Measurements from ENCODE around the gene IGF1R. TPM values are rescaled to one million over a fixed set of nuclear protein-coding genes. Genes with fewer than 3 reads are reported as not detected.
A peak's percentile ranks its signal among the peaks of the same experiment; 100 is the strongest.

Gene IGF1R
- total and polyA plus RNA-seq, 2 of the 13 experiments (the other 11 are each of a cell fraction or from before 2014, with no cell fraction given) = 15.9 to 18.4 TPM

- TF ChIP-seq RCOR2 (CRISPR knock-in tag; IDR thresholded peaks at IDR 0.05) = no peak
- TF ChIP-seq SIN3A (IDR thresholded peaks at IDR 0.05; ENCODE audit: borderline replicate concordance, low read depth, low read length) = no peak
- no peak for TF ChIP-seq ZNF841 (CRISPR knock-in tag; IDR thresholded peaks at IDR 0.05; ENCODE audit: borderline replicate concordance)
- no peak for TF ChIP-seq SRSF1 (optimal IDR thresholded peaks at IDR 0.05; ENCODE audit: low read depth, low read length)
Observed at GRCh38 chr15:98760975-98761374, 112.6 kb downstream of the IGF1R start (continued).

DNA sequence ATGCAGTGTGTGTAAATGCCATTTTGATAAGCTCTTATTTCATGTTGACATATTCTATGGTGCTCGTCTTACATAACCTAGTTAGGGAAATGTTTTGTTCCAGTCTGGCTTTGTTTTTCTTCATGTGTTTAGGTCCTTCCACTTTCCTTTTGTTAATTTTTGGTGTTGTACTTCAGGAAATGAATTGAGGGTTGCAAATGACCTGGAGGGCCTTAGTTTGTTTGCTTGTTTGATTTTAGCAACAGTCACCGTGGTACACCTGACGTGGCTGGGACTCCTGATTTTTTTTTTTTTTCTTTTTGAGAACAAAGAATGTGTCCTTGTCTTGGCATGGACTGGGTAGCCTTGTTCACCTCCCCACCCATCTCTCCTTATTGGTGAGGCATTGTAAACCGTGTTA is 114.8 kb downstream of the IGF1R start:
- in situ Hi-C loops (cut with HindIII; ENCODE audit: extremely low pct_ligation_motif_present, low pct_unique_long_range_greater_than_20kb) (no loop called here), intact Hi-C loops (cut with micrococcal nuclease; ENCODE audit: unreplicated experiment) (no loop called here)
- peaks cover 42% of the 10 kb centered on the region for H4K20me1 ChIP-seq (ENCODE audit: insufficient read depth, low read length)
- ChIA-PET CTCF (ENCODE audit: low intra/inter-chr PET ratio, low total read pairs) (no interaction called here), POLR2A (no interaction called here)
- DNase-seq (ENCODE audit: low spot score) (no peak), FAIRE-seq (no peak), ATAC-seq (no peak)
- no peak overlapping the region for H2AFZ ChIP-seq (ENCODE audit: low read length)
- no peak overlapping the region for H3K4me3 ChIP-seq (replicated peaks in 1 of 3; ENCODE audit: insufficient read depth in 1 of 3, low read depth in 2 of 3, low read length in 3 of 3)
- no peaks in the 10 kb centered on the region for H3K27me3 ChIP-seq (ENCODE audit: control insufficient read depth in 1 of 2, insufficient read depth in 2 of 2, low read length in 2 of 2)
- no peak overlapping the region for H3K27ac ChIP-seq (ENCODE audit: extremely low read length, insufficient read depth, low read length)
- H3K4me2 ChIP-seq (ENCODE audit: low read depth, low read length) = no peak overlapping the region
- peaks cover 18% of the 10 kb centered on the region for H3K4me1 ChIP-seq (ENCODE audit: insufficient read depth, low read length)
- TF ChIP-seq MIXL1 (CRISPR knock-in tag; IDR thresholded peaks at IDR 0.05) (0 out of 2 replicates have a peak, but pooled peaks have one; percentile 14), RXRA (CRISPR knock-in tag; IDR thresholded peaks at IDR 0.05) (no peak), HMGA1 (CRISPR knock-in tag; conservative IDR thresholded peaks at IDR 0.05) (no peak)
- TF ChIP-seq, protein P1, sequence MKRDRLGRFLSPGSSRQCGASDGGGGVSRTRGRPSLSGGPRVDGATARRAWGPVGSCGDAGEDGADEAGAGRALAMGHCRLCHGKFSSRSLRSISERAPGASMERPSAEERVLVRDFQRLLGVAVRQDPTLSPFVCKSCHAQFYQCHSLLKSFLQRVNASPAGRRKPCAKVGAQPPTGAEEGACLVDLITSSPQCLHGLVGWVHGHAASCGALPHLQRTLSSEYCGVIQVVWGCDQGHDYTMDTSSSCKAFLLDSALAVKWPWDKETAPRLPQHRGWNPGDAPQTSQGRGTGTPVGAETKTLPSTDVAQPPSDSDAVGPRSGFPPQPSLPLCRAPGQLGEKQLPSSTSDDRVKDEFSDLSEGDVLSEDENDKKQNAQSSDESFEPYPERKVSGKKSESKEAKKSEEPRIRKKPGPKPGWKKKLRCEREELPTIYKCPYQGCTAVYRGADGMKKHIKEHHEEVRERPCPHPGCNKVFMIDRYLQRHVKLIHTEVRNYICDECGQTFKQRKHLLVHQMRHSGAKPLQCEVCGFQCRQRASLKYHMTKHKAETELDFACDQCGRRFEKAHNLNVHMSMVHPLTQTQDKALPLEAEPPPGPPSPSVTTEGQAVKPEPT (CRISPR knock-in tag; IDR thresholded peaks at IDR 0.05; ENCODE audit: low read depth) = no peak
- no TSS peak for BruUV-seq (replicated peaks)
- 72% methylated on average over 4 of the region's 4 CpGs for WGBS (ENCODE audit: low lambda C conversion rate)
- no peaks in the 10 kb centered on the region for H3K36me3 ChIP-seq (replicated peaks in 1 of 2; ENCODE audit: control insufficient read depth in 1 of 2, insufficient read depth in 2 of 2, low read length in 2 of 2)
- H3K79me2 ChIP-seq (ENCODE audit: insufficient read depth, low read length) = peaks cover 86% of the 10 kb centered on the region
- no peaks in the 10 kb centered on the region for H3K9me3 ChIP-seq (ENCODE audit: low read length)
- no peak overlapping the region for H3K9ac ChIP-seq (ENCODE audit: insufficient read depth, low read depth, low read length)
